Measurements from ENCODE around the gene ZNF497. TPM values are rescaled to one million over a fixed set of nuclear protein-coding genes. Genes with fewer than 3 reads are reported as not detected.
A peak's percentile ranks its signal among the peaks of the same experiment; 100 is the strongest.

The ZNF497 gene
- total RNA-seq, 1 experiment from 2014 or later, result 2.4 TPM

DNA sequence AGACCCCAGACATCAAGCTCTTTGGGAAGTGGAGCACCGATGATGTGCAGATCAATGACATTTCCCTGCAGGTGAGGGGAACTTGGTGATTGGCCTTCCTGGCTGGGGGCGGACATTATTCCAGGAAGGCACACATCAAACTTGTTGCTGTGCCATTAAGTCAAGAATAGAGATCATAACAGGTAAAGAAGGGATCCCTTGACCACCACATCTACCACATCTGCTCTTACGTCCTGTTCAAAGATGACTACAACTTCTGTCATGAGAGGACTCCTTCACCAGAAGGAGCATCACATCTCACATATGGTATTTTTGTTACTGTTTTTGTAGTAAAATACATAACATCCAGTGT is 25.6 kb upstream of the ZNF497 start:
- no peak overlapping the region for H3K14ac ChIP-seq (ENCODE audit: insufficient read depth, low read length)
- H2AK5ac ChIP-seq (ENCODE audit: insufficient read length, low read length), result no peak overlapping the region
- no peaks in the 10 kb centered on the region for H3K9me3 ChIP-seq (ENCODE audit: control insufficient read depth, low read depth, low read length)
- no peaks in the 10 kb centered on the region for H3K27me3 ChIP-seq (ENCODE audit: insufficient read depth, low read length)
- Mint-ChIP-seq H3K9me3 (no peaks in the 10 kb centered on the region), H3K4me3 (peak overlapping the region; percentile 95 to 99), H3K4me1 (peaks cover 22 to 30% of the 10 kb centered on the region in 2 experiments), H3K27me3 (ENCODE audit: low read depth) (no peaks in the 10 kb centered on the region), H3K36me3 (ENCODE audit: insufficient read depth in 1 of 3, low read depth in 3 of 3) (peaks cover 45 to 53% (median 46%) of the 10 kb centered on the region in 3 experiments), H3K27ac (peak overlapping the region; percentile 68 to 95 (median 93); a peak in 4 of 7 replicates)
- no peak overlapping the region for H3K27ac ChIP-seq (ENCODE audit: insufficient read length, low read depth, low read length)
- H3K23ac ChIP-seq (ENCODE audit: insufficient read length, low read depth, low read length), result no peak overlapping the region
- H2AFZ ChIP-seq (ENCODE audit: low read length), result no peak overlapping the region
- H4K20me1 ChIP-seq (ENCODE audit: control insufficient read depth, insufficient read depth, insufficient read length), result no peaks in the 10 kb centered on the region
- peaks cover 3% of the 10 kb centered on the region for H3K79me1 ChIP-seq (ENCODE audit: insufficient read depth, low read depth, low read length, poor library complexity, severe bottlenecking)
- H3K9ac ChIP-seq (ENCODE audit: extremely low read depth, insufficient read length, low read length), result peak overlapping the region; percentile 85
- H4K8ac ChIP-seq (replicated peaks; ENCODE audit: insufficient read length, low read depth, low read length), result no peak overlapping the region
- peaks cover 7% of the 10 kb centered on the region for H3K23me2 ChIP-seq (ENCODE audit: insufficient read length, low read depth, low read length, poor library complexity, severe bottlenecking)
- no peak overlapping the region for H2BK5ac ChIP-seq (ENCODE audit: insufficient read length, low read length)
- no CpG with 5 or more reads among the region's 3 CpGs for WGBS (ENCODE audit: extremely low coverage, insufficient read length, low lambda C conversion rate)
- no peak overlapping the region for H2BK120ac ChIP-seq (ENCODE audit: low read depth, low read length, poor library complexity, severe bottlenecking)
- peak; percentile 24 for DNase-seq
- peaks cover 10% of the 10 kb centered on the region; the same call in 1 of the 2 replicates for H3K79me2 ChIP-seq (ENCODE audit: insufficient read depth, low read length)
- TF ChIP-seq, protein P1, sequence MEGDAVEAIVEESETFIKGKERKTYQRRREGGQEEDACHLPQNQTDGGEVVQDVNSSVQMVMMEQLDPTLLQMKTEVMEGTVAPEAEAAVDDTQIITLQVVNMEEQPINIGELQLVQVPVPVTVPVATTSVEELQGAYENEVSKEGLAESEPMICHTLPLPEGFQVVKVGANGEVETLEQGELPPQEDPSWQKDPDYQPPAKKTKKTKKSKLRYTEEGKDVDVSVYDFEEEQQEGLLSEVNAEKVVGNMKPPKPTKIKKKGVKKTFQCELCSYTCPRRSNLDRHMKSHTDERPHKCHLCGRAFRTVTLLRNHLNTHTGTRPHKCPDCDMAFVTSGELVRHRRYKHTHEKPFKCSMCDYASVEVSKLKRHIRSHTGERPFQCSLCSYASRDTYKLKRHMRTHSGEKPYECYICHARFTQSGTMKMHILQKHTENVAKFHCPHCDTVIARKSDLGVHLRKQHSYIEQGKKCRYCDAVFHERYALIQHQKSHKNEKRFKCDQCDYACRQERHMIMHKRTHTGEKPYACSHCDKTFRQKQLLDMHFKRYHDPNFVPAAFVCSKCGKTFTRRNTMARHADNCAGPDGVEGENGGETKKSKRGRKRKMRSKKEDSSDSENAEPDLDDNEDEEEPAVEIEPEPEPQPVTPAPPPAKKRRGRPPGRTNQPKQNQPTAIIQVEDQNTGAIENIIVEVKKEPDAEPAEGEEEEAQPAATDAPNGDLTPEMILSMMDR (conservative IDR thresholded peaks at IDR 0.05), result no peak
- no peak overlapping the region for H2BK15ac ChIP-seq (ENCODE audit: low read depth, low read length)
- peak overlapping the region; percentile 94 for H3K4me2 ChIP-seq (ENCODE audit: insufficient read depth, insufficient read length, low read length)
- no peak overlapping the region for H3K18ac ChIP-seq (ENCODE audit: insufficient read length, low read depth, low read length)
- H3K4me1 ChIP-seq (ENCODE audit: insufficient read depth, low read length), result peaks cover 4% of the 10 kb centered on the region; the same call in 1 of the 2 replicates
- no peak overlapping the region for H4K91ac ChIP-seq (ENCODE audit: insufficient read length, low read depth, low read length)
- H4K5ac ChIP-seq (ENCODE audit: insufficient read length, low read depth, low read length), result no peak overlapping the region
- H2BK12ac ChIP-seq (ENCODE audit: insufficient read length, low read depth, low read length), result no peak overlapping the region
- no peak overlapping the region for H2BK20ac ChIP-seq (ENCODE audit: low read depth, low read length, poor library complexity, severe bottlenecking)
- H3K56ac ChIP-seq (ENCODE audit: insufficient read length, low read depth, low read length), result no peak overlapping the region
- no peak overlapping the region for H3T11ph ChIP-seq (ENCODE audit: low read length)
- no peak overlapping the region for H3K4ac ChIP-seq (ENCODE audit: low read depth, low read length)
